Heart left ventricle (tissue), 13 donors: ENCODE data around the gene TBC1D5.

Experiments
- POLR2A ChIP-seq, 2 donors: fragments of 450-650 bp; IDR thresholded peaks; one replicate each; pipeline ENCODE4 v1.6.1; 2017; ENCODE audit warnings: antibody characterized with exemption in 2 of 2, mild to moderate bottlenecking in 2 of 2, moderate library complexity in 2 of 2
- TF ChIP-seq, protein P1 (sequence below), 12 donors: fragments of 200-600 bp; sonication (generic) in 4 of 12; IDR thresholded peaks; one replicate each; pipeline versions ENCODE4 v1.5.0 to v1.8.0; 2018 to 2022; ENCODE audit warnings: antibody characterized with exemption in 12 of 12, mild to moderate bottlenecking in 5 of 12
- donor health status: ischemic (EF 13 %, LVEDD 7.1; RV severe dilation, severe dysfunction).
- donor health status: DM: no; HTN: yes; CAD: no.
- donor health status: DM: no; HTN: no; CAD: no.
- donor health status: ischemic (EF 25% LVEDD 6.9; RV normal size, moderate dysfunction).
- donor health status: ischemic (EF 25% LVEDD 5.7; RV mildly dilated, moderate dysfunction).
- donor health status: ischemic (EF 35%, LVEDD 5.7; RV mildly dilated, moderate dysfunction).
- donor health status: nonischemic (EF 11% LVEDD 7.7; RV severe dilation, severe dysfunction).
- donor health status: DM: yes; HTN: yes; CAD: no.
- donor health status: PGD.
- donor health status: ischemic (EF 29% LVEDD 5.4; RV normal size, mild dysfunction).
- donor health status: nonischemic (EF 23%, LVEDD 6.1; RV moderate dilation, normal function).

DNA sequence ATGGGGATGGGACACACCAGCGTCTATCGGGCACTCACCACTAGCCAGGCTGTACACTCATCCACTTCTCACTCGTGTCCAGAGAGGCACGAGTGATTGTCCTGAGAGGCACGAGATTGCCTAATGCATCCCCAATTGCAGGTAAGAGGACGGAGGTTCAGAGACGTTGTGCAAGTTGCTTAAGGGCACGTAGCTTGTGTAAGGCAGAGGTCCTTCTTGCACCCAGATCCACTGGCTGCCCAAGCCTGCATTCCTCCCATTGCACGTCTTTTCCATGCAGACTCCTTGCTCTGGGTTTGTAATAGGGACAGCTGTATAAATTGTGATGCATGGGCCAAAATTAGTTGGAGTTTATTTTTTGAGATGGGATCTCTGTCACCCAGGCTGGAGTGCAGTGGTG, 593.4 kb downstream of the TBC1D5 start:
- TF ChIP-seq, protein P1, sequence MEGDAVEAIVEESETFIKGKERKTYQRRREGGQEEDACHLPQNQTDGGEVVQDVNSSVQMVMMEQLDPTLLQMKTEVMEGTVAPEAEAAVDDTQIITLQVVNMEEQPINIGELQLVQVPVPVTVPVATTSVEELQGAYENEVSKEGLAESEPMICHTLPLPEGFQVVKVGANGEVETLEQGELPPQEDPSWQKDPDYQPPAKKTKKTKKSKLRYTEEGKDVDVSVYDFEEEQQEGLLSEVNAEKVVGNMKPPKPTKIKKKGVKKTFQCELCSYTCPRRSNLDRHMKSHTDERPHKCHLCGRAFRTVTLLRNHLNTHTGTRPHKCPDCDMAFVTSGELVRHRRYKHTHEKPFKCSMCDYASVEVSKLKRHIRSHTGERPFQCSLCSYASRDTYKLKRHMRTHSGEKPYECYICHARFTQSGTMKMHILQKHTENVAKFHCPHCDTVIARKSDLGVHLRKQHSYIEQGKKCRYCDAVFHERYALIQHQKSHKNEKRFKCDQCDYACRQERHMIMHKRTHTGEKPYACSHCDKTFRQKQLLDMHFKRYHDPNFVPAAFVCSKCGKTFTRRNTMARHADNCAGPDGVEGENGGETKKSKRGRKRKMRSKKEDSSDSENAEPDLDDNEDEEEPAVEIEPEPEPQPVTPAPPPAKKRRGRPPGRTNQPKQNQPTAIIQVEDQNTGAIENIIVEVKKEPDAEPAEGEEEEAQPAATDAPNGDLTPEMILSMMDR (IDR thresholded peaks at IDR 0.05) = no peak
- no peak for TF ChIP-seq POLR2A (IDR thresholded peaks at IDR 0.05)
